Testis (tissue), 2 donors: ENCODE results near the gene CRLF2.
"Not testable (repeated sequence)": the region's sequence is repeated elsewhere in the genome, so short reads cannot be mapped to it uniquely, and the experiment has no call there.

Experiments used
- CTCF ChIP-seq, 3 experiments: fragments of 450-650 bp in 2 of 3; fragments of 200-600 bp in 1 of 3; sonication (generic) in 1 of 3; IDR thresholded peaks; one replicate each; pipeline ENCODE4 v1.5.1; 2016 to 2019; ENCODE audit warnings: antibody characterized with exemption in 3 of 3, mild to moderate bottlenecking in 2 of 3, moderate library complexity in 1 of 3
- POLR2A ChIP-seq: fragments of 450-650 bp; IDR thresholded peaks from one replicate; pipeline ENCODE4 v1.6.1; 2017; ENCODE audit warnings: antibody characterized with exemption, mild to moderate bottlenecking, moderate library complexity

- not testable (repeated sequence) for TF ChIP-seq CTCF (IDR thresholded peaks at IDR 0.05); POLR2A
These were observed 28.1 kb upstream of the CRLF2 start for GRCh38 chrX:1240551-1240950.
